IPS-20b (cell line): ENCODE measurements around the gene PITPNC1.
"Not testable (repeated sequence)": the region's sequence is repeated elsewhere in the genome, so short reads cannot be mapped to it uniquely, and the experiment has no call there.

Source experiments
- H3K27ac ChIP-seq: one replicate; pipeline ENCODE4 v1.5.1; 2013; ENCODE audit warnings: low read length
- H3K27me3 ChIP-seq: 2 replicates; pipeline ENCODE4 v1.6.1; 2013; ENCODE audit warnings: mild to moderate bottlenecking, low read length, inconsistent platforms; ENCODE audit not compliant: insufficient read depth
- H3K36me3 ChIP-seq: 2 replicates; pipeline ENCODE4 v1.6.1; 2013; ENCODE audit warnings: low read depth, mild to moderate bottlenecking, inconsistent platforms, low read length, moderate library complexity; ENCODE audit not compliant: insufficient read depth
- H3K4me1 ChIP-seq: 2 replicates; pipeline ENCODE4 v1.6.1; 2013; ENCODE audit warnings: mild to moderate bottlenecking, control low read depth, inconsistent platforms, low read length, moderate library complexity; ENCODE audit not compliant: insufficient read depth
- H3K4me3 ChIP-seq: 2 replicates; pipeline ENCODE4 v1.5.1; 2013; ENCODE audit warnings: mild to moderate bottlenecking, low read length, inconsistent platforms
- H3K9ac ChIP-seq: 2 replicates; pipeline ENCODE4 v1.6.1; 2013; ENCODE audit warnings: low read depth, mild to moderate bottlenecking, inconsistent platforms, low read length, moderate library complexity
- H3K9me3 ChIP-seq: 2 replicates; pipeline ENCODE4 v1.6.1; 2013; ENCODE audit warnings: mild to moderate bottlenecking, low read depth, low read length, inconsistent platforms; ENCODE audit not compliant: insufficient read depth

PITPNC1 gene

DNA sequence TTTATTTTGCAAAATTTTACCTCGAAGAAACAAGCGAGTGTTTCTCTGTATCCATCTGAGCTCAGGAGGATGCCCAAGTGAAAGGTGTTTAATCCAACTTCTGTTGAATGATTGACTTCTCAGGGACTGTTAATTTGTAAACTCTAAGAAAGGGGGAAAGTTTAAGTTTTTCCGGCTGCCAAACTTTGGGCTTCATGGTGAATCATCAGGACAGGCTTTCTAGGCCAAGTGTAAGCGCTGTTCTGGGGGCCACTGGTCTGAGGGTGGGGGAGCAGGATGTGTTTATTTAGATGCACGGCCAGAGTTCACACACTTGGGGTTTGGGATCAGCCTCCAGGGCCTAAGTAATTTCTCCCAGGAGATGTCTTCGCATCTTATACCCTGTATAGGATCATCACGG, 110.4 kb downstream of the PITPNC1 start:
- H3K27ac ChIP-seq = no peak overlapping the region

DNA sequence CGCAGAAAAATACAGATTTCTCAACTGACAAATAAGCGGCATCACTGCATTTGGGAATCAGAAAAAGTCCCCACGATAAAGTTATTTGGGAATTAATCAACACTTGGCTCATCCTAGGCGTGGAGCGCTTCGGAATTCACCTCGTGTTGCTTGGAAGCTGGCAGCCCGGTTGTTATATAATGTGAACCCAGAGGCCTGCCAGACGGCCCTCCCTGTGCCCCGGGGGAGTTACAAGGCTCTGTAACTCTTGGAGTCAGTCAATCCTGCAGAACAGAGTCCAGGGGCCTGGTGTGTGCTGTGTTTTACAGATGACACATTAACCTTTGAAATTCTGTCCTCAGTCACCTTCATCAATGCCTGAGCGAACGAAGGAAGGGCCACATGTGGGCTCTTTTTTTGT, 111.1 kb downstream of the PITPNC1 start:
- Histone ChIP-seq H3K27me3 (no peaks in the 10 kb centered on the region), H3K4me1 (peaks cover 25% of the 10 kb centered on the region), H3K4me3 (no peak overlapping the region), H3K27ac (no peak overlapping the region), H3K9ac (no peak overlapping the region), H3K9me3 (no peaks in the 10 kb centered on the region), H3K36me3 (no peaks in the 10 kb centered on the region)

More for the DNA sequence above, 110.4 kb downstream of the PITPNC1 start:
- no peaks in the 10 kb centered on the region for H3K36me3 ChIP-seq
- H3K9ac ChIP-seq = no peak overlapping the region
- H3K27me3 ChIP-seq = no peaks in the 10 kb centered on the region
- no peaks in the 10 kb centered on the region for H3K9me3 ChIP-seq
- H3K4me3 ChIP-seq = no peak overlapping the region
- H3K4me1 ChIP-seq = peaks cover 18% of the 10 kb centered on the region

DNA sequence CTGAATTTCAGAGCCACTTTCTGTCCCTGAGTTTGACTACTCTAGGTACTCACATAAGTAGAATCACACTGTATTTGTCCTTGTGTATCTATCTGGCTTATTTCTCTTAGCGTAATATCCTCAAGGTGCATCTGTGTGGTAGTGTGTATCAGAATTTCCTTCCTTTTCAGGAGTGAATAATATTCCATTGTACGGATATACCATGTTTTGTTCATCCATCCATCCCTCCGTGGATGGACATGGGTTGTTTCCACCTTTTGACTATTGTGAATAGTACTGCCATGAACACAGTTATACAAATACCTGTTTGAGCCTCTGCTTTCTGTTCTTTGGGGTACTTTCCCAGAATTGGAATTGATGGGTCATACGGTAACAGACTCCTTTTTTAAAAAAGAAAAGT, 111.7 kb downstream of the PITPNC1 start:
- Histone ChIP-seq H3K4me1 (peaks cover 29% of the 10 kb centered on the region), H3K36me3 (no peaks in the 10 kb centered on the region), H3K4me3 (no peak overlapping the region), H3K27me3 (no peaks in the 10 kb centered on the region), H3K9ac (no peak overlapping the region), H3K9me3 (no peaks in the 10 kb centered on the region), H3K27ac (no peak overlapping the region)

DNA sequence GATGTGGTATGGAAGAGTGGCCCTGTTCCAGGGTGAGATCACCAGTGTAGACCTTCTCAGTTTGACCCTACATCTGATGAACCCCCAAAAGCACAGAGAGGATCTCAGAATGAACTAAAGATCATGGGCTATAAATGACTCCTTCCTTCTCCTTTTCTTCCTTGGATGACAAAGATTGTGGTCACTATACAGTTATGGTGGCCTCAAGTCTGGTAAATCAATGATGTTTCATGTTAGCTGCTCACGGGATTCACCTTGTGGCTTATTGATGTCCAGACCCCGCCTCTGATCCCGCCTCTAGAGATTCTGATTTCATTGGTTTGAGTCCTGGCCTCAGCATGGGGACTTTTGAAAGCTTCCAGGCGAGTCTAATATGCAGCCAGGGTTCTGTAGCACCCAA, 112.2 kb downstream of the PITPNC1 start:
- H3K4me3 ChIP-seq = no peak overlapping the region
- no peaks in the 10 kb centered on the region for H3K27me3 ChIP-seq
- H3K9ac ChIP-seq = no peak overlapping the region
- no peaks in the 10 kb centered on the region for H3K36me3 ChIP-seq
- no peaks in the 10 kb centered on the region for H3K9me3 ChIP-seq
- no peak overlapping the region for H3K27ac ChIP-seq
- H3K4me1 ChIP-seq = peaks cover 29% of the 10 kb centered on the region

DNA sequence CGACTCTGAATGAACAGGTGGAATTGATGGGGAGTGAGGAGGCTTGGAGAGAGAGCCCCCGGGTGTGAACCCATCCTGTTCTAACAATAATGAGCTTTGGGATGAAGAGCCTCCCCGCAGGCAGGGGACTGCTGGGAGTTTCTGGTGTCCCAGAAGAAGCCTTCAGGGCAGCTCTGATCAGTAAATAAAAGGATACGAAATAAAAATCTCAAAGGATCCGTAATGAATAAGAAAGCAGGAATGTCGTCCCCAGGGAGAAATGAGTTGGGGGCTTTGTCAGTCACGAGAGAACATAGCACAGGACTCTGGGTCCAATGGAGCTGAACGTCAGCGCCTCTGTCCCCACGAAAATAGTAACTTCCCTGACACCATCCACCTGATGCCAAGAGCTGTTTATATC, 113.4 kb downstream of the PITPNC1 start:
- H3K27me3 ChIP-seq = no peaks in the 10 kb centered on the region
- no peak overlapping the region for H3K27ac ChIP-seq
- H3K4me1 ChIP-seq = peaks cover 29% of the 10 kb centered on the region
- no peaks in the 10 kb centered on the region for H3K36me3 ChIP-seq
- no peaks in the 10 kb centered on the region for H3K9me3 ChIP-seq
- H3K4me3 ChIP-seq = peak overlapping the region; percentile 52
- H3K9ac ChIP-seq = peak overlapping the region; percentile 56; the same call in 1 of the 2 replicates

DNA sequence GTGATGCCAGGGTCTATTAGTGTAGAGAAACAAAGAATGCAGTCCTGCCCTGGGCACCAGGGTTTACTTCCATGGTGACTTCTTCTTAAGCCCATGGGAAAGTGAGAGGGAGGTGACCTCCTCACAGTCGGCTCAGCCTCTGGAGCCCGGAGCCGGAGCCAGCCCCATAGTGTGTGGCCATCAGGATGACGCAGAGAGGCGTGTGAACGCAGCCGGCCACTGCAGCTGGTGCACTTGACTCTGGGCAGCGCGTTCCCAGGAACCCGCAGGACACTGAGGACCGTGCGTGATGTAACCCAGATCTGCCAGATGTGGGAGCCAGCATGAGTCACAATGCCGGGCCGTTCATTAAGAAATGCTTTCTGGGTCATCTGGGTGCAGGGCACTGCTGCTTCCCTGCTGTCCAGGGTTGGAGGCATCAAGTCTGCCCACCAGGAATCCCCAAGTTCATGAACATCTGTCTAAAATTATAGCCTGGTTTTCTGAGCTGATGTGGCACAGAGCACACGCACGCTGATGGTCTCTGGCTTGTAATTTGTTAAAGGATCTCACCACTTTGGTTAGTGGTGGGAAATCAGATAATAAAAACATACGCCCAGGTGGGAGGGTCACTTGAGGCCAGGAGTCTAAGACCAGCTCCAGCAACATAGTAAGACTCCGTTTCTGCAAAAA, 114.1 kb downstream of the PITPNC1 start:
- H3K4me3 ChIP-seq = peak overlapping the region; percentile 52
- H3K4me1 ChIP-seq = peaks cover 29% of the 10 kb centered on the region
- no peaks in the 10 kb centered on the region for H3K9me3 ChIP-seq
- H3K36me3 ChIP-seq = no peaks in the 10 kb centered on the region
- H3K27me3 ChIP-seq = no peaks in the 10 kb centered on the region
- no peak overlapping the region for H3K27ac ChIP-seq
- H3K9ac ChIP-seq = peak overlapping the region; percentile 56; the same call in 1 of the 2 replicates

DNA sequence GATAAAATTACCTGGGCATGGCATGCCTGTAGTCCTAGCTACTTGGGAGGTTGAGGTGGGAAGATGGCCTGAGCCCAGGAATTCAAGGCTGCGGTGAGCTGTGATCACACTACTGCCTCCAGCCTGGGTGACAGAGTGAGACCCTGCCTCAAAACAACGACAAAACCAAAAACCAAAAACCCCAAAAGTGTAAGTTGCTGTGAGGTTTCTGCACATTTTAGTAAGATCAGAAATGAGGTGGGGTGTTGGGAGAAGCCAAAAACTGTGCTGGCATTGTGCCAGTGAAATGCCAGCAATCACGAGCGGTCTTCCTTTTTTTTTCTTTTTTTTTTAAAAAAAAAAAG, 114.6 kb downstream of the PITPNC1 start:
- peaks cover 29% of the 10 kb centered on the region for H3K4me1 ChIP-seq
- H3K4me3 ChIP-seq = no peak overlapping the region
- H3K36me3 ChIP-seq = no peaks in the 10 kb centered on the region
- H3K9me3 ChIP-seq = no peaks in the 10 kb centered on the region
- 0 out of 2 replicates have a peak overlapping the region, but pooled peaks have one; percentile 56 for H3K9ac ChIP-seq
- H3K27me3 ChIP-seq = no peaks in the 10 kb centered on the region
- H3K27ac ChIP-seq = no peak overlapping the region

DNA sequence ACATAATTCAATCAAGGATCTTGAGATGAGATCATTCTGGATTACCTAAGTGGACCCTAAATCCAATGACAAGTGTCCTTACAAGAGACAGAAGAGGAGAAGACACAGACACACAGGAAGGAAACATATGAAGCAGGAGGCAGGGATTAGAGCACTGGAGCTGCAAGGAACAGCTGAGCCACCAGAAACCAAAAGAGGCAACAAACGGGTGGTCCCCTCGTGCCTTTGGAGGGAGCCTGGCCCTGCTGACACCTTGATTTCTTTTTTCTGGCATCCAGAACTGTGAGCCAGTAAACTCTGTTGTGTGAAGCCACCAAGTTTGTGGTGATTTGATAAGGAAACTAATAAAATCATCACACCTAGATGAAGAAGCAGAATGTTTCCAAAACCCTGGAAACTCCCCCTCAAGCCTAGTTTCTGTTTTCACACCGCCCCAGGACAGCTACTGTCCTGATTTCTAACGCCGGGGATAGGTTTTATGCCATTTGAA, 115.2 kb downstream of the PITPNC1 start:
- no peak overlapping the region for H3K27ac ChIP-seq
- H3K27me3 ChIP-seq = no peaks in the 10 kb centered on the region

DNA sequence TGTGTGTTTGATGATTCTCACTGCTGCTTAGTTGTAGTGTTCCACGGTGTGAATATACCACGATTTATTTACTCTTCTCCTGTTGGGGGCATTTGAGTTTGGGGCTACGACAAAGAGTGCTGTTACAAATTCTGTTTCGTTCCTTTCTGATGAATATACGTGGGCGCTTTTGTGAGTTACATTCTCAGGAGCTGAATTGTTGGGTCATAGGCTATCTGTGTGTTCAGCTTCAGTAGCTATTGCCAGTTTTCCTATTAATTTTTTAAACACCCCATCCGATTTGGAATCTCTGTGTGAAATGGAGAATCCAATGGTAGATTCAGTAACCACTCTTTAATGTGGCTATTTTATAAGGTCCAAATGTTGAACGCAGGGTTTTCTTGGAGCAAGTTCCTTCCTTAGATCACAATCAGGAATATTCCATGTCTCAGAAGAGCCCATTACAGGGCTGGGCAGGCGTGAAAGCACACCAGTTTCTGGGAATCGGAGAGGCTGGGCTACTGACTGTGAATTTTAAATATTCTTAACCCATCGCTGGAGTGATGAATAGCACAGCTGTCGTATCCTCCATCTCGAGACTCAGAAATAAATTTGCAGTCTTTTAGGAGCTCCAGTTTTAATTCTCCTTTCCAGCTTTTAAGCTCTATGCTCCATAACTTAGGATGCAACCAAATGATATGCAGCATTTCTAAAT, 115.9 kb downstream of the PITPNC1 start:
- H3K27me3 ChIP-seq = no peaks in the 10 kb centered on the region
- H3K36me3 ChIP-seq = no peaks in the 10 kb centered on the region
- peaks cover 29% of the 10 kb centered on the region for H3K4me1 ChIP-seq
- H3K4me3 ChIP-seq = no peak overlapping the region
- H3K9me3 ChIP-seq = no peaks in the 10 kb centered on the region
- H3K27ac ChIP-seq = no peak overlapping the region
- H3K9ac ChIP-seq = peak overlapping the region; percentile 8; the same call in 1 of the 2 replicates

More for the DNA sequence above, 115.2 kb downstream of the PITPNC1 start:
- no peak overlapping the region for H3K4me3 ChIP-seq
- no peaks in the 10 kb centered on the region for H3K9me3 ChIP-seq
- no peak overlapping the region for H3K9ac ChIP-seq
- H3K36me3 ChIP-seq = no peaks in the 10 kb centered on the region
- H3K4me1 ChIP-seq = peaks cover 29% of the 10 kb centered on the region

DNA sequence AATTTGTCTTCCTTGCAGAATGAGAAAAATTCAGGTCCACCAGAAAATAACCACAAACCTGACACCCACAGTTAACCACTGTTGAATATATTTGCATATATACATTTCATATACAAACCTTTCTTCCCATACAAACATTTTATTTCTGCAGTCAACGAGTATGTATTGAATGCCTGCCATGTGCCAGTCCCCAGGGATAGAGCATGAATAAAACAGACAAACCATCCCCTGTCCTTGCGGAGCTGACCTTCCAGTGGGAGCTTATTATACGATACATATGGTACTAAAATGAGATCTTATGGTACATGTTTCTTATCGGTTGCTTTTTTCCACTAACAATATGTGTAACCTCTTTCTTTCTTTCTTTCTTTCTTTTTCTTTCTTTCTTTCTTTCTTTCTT, 116.7 kb downstream of the PITPNC1 start:
- Histone ChIP-seq H3K9ac (no peak overlapping the region), H3K27me3 (no peaks in the 10 kb centered on the region), H3K4me1 (peaks cover 29% of the 10 kb centered on the region), H3K4me3 (no peak overlapping the region), H3K9me3 (no peaks in the 10 kb centered on the region), H3K36me3 (no peaks in the 10 kb centered on the region), H3K27ac (no peak overlapping the region)

DNA sequence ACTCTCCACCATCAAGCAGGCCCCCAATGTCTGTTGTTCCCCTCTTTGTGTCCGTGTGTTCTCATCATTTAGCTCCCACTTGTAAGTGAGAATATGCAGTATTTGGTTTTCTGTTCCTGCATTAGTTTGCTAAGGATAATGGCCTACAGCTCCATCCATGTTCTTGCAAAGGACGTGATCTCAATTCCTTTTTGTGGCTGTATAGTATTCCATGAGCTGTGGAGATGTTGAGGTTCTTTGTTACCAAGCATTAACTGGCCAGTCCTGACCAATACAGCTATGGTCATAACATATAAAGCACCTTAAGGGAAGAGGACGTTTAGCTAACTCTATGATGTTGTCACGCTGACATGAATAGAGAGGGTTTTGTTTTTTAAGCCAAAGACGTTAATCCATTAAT, 118.5 kb downstream of the PITPNC1 start:
- H3K4me1 ChIP-seq = peaks cover 28% of the 10 kb centered on the region
- not testable (repeated sequence) for H3K9ac ChIP-seq, H3K27me3 ChIP-seq, H3K36me3 ChIP-seq, H3K9me3 ChIP-seq, H3K27ac ChIP-seq, H3K4me3 ChIP-seq

DNA sequence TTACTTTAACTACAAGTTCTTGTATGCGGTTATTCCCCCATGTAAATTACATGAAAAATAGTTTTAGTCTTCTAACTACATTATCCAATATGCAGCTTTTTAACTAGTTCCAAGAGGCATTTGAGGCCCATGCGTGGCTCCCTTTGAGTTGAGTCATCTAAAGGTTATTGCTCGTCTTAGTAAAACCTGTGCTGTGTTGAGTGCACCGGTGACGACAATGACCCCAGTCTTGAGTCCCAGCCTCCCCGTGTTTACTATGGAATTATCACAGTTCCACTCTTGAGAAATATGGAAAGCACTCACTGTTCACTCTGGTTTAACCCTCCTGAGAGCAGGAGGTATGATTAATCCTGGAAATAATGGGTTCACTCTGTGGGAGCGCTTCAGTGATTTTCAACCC, 119.2 kb downstream of the PITPNC1 start:
- H3K36me3 ChIP-seq = no peaks in the 10 kb centered on the region
- no peak overlapping the region for H3K9ac ChIP-seq
- peaks cover 21% of the 10 kb centered on the region for H3K4me1 ChIP-seq
- no peaks in the 10 kb centered on the region for H3K9me3 ChIP-seq
- no peak overlapping the region for H3K4me3 ChIP-seq
- H3K27me3 ChIP-seq = no peaks in the 10 kb centered on the region
- H3K27ac ChIP-seq = no peak overlapping the region
